Stimulated activated CD4-positive, alpha-beta T cell treated with anti-CD3 and anti-CD28 coated beads, Interleukin-1b, Interleukin-23, amount 100 ng/mL, for 1 hour (primary cell): ENCODE results near the gene JOSD2.
"Not testable (repeated sequence)": the region's sequence is repeated elsewhere in the genome, so short reads cannot be mapped to it uniquely, and the experiment has no call there.

Source experiments
- DNase-seq, 2 donors: peaks; one replicate each; pipeline ENCODE4 v3.0.0-alpha.2; 2020; ENCODE audit warnings: low read depth in 2 of 2

JOSD2 gene

DNA sequence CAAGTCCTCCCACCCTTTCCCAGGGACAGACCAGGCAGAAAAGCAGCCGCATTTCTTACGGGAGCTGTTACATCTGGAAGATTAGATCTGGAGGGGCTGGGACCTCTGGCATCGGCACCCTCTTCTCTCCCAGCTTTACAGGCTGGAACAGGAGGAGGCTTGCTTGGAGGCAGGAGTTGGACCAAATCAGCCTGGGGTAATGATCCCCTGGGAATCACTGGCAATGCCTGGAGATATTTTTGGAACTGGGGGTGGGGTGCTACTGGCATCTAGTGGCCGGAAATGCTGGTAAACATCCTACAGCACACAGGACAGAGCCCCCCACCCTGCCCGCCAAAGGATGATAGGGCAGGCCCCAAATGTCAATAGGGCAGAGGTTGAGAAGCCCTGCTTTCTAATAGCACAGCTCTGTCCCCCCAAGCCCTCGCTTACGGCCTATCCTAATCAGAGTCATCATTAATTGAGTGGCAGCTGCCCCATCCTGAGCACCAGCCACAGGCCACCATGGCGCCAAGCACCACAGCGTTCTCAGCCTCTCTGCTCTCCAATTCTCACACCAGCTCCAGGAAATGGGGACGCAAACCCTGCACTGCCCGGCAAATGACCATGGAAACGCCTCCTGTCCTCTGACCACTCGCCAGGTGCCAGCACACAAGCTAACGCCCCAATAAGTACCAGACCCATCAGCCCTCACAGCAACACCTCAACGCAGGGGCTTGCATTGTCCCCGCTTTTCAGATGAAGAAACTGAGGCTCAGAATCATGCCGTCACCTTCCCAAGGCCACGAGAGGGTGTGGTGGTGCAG is 36.6 kb upstream of the JOSD2 start:
- no peak for DNase-seq

GRCh38 chr19:50546527-50547221 is 35.7 kb upstream of the JOSD2 start:
- no peak for DNase-seq

DNA sequence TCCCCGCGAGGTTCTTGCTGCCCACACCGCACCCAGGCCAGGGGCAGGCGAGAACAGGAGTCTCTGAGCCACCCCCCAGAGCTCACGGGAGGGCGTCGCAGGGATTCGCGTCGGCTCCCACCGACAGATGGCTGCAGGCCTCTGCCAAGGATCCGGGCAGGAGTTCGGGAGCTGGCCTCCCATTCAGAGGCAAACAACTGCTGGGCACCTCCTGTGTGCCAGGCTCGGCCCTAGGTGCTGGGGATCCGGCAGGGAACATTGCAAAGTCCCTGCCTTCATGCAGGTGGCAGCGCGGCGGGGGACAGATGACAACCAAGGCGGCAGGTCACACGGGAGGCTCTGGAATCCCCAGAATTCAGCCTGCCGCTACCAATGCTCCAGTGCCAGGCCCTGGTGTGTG is 32.0 kb upstream of the JOSD2 start:
- DNase-seq: no peak

- peak in 1 of 2 donors; percentile 46 for DNase-seq
Observed at GRCh38 chr19:50537769-50538230, 26.8 kb upstream of the JOSD2 start.

DNA sequence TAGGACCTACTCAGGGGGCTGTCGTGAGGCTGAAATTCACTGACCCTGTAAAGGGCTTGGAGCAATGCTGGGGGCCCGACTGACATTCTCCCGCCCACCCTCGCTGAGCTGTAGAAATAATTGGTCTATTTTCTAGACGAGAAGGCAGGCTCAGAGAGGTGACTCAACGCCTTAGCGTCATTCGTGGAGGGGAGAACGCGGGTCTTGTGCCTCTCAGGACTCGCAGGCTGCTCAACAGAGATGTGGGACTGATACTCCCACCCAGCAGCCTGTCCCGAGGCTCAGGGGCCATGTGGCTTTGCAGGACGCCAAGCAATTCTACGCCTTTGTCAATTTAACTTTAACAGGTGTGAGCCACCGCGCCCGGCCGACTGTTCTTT is 26.3 kb upstream of the JOSD2 start:
- DNase-seq: no peak

DNA sequence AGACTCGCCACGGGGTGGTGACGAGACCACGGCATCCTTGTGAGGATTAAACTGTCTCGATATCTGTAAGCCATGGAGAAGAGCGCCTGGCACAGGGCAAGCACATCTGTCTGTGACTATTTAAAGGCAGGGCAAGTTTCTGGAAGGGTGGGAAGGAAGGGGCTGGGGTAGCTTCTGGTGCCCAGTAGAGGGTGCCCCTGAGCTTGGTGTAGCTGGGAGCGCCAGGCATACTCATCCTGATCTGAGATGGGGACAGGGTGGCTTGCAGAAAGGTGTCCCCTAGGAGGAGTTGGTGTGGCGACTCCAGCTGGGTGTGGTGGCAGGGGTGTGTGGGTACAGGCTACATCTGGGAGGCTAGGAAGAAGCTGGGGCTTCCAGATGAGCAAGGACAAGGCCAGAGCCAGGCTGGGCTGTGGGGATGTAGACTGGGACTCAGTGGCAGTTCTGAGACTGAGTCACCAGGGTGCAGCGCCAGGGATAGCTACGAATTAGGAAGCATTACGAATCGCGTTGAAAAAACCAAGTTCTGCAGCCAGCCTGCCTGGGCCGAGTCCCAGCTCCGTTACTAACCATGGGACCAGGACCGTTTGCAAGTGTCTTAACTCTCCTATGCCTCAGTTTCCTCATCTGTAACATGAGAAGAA is 25.8 kb upstream of the JOSD2 start:
- no peak for DNase-seq

DNA sequence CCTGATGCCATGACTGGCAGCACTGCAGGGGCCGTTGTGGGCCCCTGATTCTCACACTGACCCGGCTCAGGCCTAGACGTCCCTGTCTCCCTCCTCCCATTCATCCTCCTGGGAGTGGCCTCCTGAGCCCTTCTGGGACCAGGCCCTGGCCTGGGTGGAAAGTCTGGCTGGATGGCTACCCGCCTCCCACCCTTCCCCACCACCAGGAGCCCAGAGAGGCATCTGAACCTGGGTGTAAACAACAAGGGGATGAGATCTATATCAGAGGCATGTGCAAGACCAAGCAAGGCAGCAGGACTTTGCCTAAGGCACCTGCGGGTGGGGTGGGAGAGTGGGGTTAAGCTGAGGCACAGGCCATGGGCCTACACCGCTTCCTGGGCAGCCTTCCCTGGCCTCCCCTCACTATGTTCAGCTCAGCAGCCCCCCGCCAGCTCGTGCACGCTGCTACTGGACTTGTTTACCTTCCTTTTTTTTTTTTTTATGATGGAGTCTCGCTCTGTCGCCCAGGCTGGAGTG is 24.7 kb upstream of the JOSD2 start:
- no peak for DNase-seq

- no peak for DNase-seq
Observed at GRCh38 chr19:50534478-50534877, 23.5 kb upstream of the JOSD2 start.

DNA sequence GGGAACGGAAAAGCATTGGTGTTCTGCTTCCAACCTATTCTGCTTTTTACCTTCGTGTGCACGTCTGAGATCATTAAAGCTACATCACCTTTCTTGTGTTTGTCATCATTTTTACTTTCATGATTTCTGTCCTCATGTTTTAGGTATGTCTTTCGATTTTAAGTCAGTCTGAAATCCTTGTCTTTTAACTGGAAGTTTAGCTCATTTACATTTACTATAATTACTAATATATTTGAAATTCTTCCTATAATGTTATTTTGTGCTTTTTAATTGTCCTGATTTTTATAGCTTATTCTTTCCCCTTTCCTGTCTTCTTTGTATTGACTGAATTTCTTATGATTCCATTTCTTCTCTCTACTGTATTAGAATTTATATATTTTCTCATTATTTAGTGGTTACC is 22.0 kb upstream of the JOSD2 start:
- no peak for DNase-seq

DNA sequence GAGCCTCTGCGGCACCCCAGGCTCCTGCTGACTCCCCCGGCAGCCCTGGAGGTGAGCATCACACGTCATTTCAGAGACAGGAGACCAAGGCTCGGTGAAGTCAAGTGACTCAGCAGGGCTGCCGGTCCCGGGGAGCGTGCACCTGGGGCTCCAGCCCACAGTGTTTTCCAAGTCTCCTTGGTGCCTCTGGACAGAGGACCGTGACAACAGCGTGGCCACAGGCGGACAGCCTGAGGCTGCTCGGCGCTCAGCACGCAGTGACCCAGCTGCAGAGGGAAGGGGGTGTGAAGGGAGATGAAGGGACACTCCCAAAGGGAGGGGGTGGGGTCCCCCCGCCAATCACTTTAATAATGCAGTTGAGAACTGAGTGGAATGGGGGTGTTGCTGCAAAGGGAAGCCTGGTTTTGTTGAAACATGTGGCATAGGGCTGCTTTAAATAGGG is 20.2 kb upstream of the JOSD2 start:
- DNase-seq: no peak

- DNase-seq: not testable (repeated sequence)
Observed at GRCh38 chr19:50528052-50528451, 17.1 kb upstream of the JOSD2 start.

GRCh38 chr19:50522881-50523280 is 11.9 kb upstream of the JOSD2 start:
- DNase-seq: no peak

GRCh38 chr19:50520822-50521465 is 10.0 kb upstream of the JOSD2 start:
- DNase-seq: no peak

DNA sequence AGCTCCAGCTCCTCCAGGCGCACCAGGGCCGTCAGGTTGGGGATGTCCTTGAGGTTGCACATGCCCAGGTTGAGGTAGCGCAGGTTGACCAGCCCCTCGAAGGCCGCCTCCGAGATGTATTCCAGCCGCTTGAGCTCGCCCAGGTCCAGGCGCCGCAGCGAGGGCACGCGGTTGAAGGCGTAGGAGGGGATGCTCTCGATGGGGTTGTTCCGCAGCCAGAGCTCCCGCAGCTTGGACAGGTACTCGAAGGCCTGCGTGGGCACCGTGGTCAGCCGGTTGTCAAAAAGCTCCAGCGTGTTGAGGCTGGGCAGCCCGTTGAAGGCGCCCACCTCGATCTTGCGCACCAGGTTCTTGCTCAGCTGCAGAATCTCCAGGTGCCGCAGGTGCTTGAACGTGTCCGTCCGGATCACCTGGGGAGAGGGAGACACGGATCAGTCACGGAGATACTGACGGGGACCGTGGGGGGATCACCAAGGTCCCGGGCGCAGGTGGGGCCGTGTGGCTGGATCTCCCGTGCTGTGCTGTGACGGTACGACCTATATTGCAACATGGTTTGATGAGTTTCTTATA is 8.1 kb upstream of the JOSD2 start:
- DNase-seq: no peak

DNA sequence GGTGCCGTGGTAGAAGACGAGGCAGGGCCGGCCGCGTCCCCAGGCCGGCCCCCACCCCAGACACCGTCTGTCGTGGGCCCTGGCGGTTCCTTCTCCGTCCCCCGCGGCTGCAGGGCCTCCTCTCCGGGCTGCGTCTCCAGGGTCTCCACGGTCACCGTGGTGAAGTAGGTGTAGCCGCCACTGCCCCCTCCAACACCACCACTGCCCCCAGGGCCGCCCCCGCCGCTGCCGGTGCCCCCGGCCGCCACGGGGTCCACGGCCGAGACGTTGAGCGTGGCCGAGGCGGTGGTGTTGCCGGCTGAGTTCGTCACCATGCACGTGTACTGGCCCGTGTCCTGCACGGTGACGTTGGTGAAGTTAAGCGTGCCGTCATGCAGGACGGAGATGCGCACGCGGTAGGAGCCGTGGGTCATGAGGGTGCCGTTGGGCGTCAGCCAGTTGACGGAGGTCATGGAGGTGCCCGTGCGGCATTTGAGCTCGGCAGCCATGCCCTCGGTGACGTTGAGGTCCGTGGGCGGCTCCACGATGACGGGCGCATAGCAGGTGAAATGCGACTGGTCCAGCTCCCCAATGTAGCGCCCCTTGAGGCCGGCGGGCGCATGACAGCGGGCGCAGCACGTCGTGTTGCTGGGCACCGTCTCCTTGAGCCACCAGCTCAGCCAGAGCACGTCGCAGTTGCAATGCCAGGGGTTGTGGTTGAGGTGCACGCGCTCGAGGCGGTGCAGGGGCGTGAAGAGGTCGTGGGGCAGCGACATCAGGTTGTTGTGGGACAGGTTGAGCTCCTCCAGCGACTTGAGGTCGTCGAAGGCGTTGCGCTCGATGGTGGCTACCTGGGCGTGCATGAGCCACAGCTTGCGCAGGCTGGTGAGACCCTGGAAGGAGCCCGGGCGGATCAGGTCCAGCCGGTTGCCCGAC is 7.4 kb upstream of the JOSD2 start:
- no peak for DNase-seq

GRCh38 chr19:50517704-50518075 is 6.7 kb upstream of the JOSD2 start:
- DNase-seq: no peak

- no peak for DNase-seq
Observed at GRCh38 chr19:50516964-50517703, 6.1 kb upstream of the JOSD2 start.

DNA sequence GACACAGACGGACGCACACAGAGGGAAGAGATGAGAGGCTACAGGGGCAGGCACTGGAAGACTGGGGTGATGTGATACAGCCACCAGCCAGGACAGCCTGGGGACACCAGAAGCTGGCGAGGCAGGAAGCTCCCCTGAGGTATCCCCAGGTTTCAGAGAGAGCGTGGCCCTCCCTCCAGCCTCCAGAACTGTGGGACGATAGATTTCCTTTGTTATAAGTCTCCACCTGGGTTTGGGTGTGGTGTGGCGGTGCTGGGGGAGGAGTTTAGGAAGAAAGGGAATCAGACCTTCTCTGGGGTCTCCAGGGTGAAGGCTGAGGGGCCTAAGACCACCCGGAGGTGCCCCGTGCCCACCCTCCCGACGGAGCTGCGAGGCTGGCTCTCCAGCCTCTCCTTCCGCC is 5.5 kb upstream of the JOSD2 start:
- no peak for DNase-seq

DNA sequence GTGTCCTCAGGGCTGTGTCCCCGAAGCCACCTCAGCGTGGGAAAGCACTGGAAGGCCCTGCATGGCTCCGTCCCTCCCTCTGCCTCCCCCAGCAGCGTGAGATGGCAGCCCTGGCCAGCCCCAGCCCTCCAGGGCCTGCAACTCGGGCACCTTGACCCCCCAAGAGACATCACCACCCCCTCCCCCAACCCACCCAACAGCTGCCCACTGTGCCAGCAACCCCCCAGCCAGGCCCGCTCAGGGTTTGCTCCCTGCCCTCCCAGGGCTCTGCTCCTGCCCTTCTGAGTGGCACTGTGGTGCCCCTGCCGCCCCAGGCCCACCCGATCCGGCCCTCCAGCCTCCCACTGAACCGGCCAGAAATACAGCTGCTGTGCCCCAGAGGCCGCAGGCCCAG is 4.2 kb upstream of the JOSD2 start:
- DNase-seq: no peak
